Ovary (tissue), 9 donors: ENCODE measurements around the gene RTP3. TPM values are rescaled to one million over a fixed set of nuclear protein-coding genes. Genes with fewer than 3 reads are reported as not detected.
"Not testable (repeated sequence)": the region's sequence is repeated elsewhere in the genome, so short reads cannot be mapped to it uniquely, and the experiment has no call there.

ENCODE experiments used
- DNase-seq, 5 donors: peaks; one replicate each; pipeline ENCODE4 v3.0.0-alpha.2; 2019 to 2020
- H3K27ac ChIP-seq, 2 donors: fragments of 200-600 bp; one replicate each; pipeline versions ENCODE4 v1.5.1 to v1.8.0; 2019 to 2022
- H3K27me3 ChIP-seq: fragments of 200-600 bp; one replicate; pipeline ENCODE4 v1.8.0; 2022
- H3K36me3 ChIP-seq: fragments of 200-600 bp; sonication (generic); one replicate; pipeline ENCODE4 v1.5.1; 2019
- H3K4me1 ChIP-seq: one replicate; pipeline ENCODE4 v1.8.1; 2013; ENCODE audit warnings: mild to moderate bottlenecking, moderate library complexity; ENCODE audit not compliant: insufficient read depth
- H3K4me3 ChIP-seq: fragments of 200-600 bp; sonication (generic); one replicate; pipeline ENCODE4 v1.5.1; 2017
- H3K9me3 ChIP-seq, 2 donors: fragments of 200-600 bp in 1 of 2; sonication (generic) in 1 of 2; one replicate each; pipeline versions ENCODE4 v1.5.1 to v1.8.1; 2013 to 2019; ENCODE audit warnings: mild to moderate bottlenecking in 1 of 2, moderate library complexity in 1 of 2
- EP300 ChIP-seq: sonication (generic); formaldehyde crosslinking; IDR thresholded peaks from one replicate; pipeline ENCODE4 v1.6.1; 2017; ENCODE audit warnings: antibody characterized with exemption
- POLR2A ChIP-seq: fragments of 450-650 bp; IDR thresholded peaks from one replicate; pipeline ENCODE4 v1.6.1; 2017; ENCODE audit warnings: antibody characterized with exemption, mild to moderate bottlenecking, moderate library complexity
- WGBS, 3 donors: extraction: QIAGEN DNeasy Blood & Tissue Kit in 1 of 3; methylation state at CpG; one replicate each; pipeline versions ENCODE4 v1.1.5 to v1.1.7; 2013 to 2017; 5-methylcytosine and 5-hydroxymethylcytosine counted together
- intact Hi-C, 4 donors: fragments of 100-400 bp; cut with DNase I; formaldehyde crosslinking; loops; one replicate each; pipeline versions ENCODE4 v1.11.0 to v1.15.1; 2022 to 2023
- polyA plus RNA-seq, 2 donors: library from polyadenylated mRNA; stranded (reverse); fragments of 200-250 nt in 1 of 2; fragments of 350-450 nt in 1 of 2; fragmentation: Illumina TruSeq in 1 of 2; extraction: RNeasy Lipid Tissue Mini Kit (QIAGEN cat#74804) in 1 of 2; gene quantifications; one replicate each; pipeline ENCODE4 v1.2.3, GENCODE V29; 2013 to 2014
- total RNA-seq, 7 donors: library from RNA; depleted of rRNA in 2 of 7; stranded (reverse); fragments of >200 nt in 2 of 7; fragmentation: NEBNext Ultra II Directional in 3 of 7; extraction: Animal tissue kit (Norgen Biotek cat#: 25700) in 3 of 7; gene quantifications; one replicate each; pipeline versions ENCODE4 v1.1.0 to v1.2.4, GENCODE V29; 2016 to 2023
- TF ChIP-seq, protein P1 (sequence below), 3 donors: fragments of 450-650 bp in 2 of 3; fragments of 200-600 bp in 1 of 3; IDR thresholded peaks; one replicate each; pipeline versions ENCODE4 v1.5.1 to v1.8.0; 2016 to 2022; ENCODE audit warnings: antibody characterized with exemption in 3 of 3, mild to moderate bottlenecking in 1 of 3
- donor health status: DM: no; HTN: no; CAD: no; lungs with moderate emphysema.
- donor health status: DM: no; HTN: no; CAD: no.
- donor health status: Bipolar disorder and iron deficiency.
- donor health status: DM: yes; HTN: yes; CAD: no.
- donor health status: DM: no; HTN: no; CAD: no.
- donor health status: DM: yes; HTN: yes; CAD: no.

Gene RTP3
- total and polyA plus RNA-seq, 9 donors, result not detected

DNA sequence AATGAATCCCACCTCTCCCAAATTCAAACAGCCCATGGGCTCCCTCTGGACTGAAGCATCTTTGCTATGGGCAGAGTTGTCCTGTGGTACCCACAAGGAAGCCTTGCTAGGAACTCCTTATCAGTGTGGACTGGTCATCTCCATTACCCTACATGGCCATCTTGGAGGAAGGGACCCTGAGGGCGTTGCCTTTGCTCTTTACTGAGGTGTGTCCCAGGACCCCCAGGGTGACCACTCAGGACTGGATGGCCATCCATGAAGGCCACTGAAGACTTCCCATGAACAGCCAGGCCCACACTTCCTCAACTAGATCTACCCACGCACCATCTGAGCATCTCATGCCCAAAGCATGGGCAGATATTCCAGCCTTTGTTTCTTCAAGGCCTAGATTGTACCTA, 20.0 kb downstream of the RTP3 start:
- no peaks in the 10 kb centered on the region for H3K9me3 ChIP-seq

DNA sequence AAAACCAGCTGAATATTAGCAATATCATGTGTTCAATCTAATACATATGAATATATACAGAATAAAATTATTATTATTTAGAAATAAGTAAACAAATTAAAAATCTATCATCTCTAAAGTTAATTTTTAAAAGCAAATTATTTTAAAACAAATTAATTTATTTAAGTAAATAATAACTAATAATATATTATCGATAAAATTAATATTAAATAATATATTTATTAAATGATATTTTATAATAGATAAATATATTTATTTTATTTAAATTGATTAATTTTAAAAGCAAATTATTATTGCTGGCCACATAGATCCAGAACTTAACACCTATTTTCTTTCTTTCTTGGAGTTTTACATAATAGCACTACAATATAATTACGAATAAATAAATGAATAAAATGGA, 22.2 kb downstream of the RTP3 start:
- no peak overlapping the region for H3K4me3 ChIP-seq
- TF ChIP-seq EP300, result no peak
- TF ChIP-seq, protein P1, sequence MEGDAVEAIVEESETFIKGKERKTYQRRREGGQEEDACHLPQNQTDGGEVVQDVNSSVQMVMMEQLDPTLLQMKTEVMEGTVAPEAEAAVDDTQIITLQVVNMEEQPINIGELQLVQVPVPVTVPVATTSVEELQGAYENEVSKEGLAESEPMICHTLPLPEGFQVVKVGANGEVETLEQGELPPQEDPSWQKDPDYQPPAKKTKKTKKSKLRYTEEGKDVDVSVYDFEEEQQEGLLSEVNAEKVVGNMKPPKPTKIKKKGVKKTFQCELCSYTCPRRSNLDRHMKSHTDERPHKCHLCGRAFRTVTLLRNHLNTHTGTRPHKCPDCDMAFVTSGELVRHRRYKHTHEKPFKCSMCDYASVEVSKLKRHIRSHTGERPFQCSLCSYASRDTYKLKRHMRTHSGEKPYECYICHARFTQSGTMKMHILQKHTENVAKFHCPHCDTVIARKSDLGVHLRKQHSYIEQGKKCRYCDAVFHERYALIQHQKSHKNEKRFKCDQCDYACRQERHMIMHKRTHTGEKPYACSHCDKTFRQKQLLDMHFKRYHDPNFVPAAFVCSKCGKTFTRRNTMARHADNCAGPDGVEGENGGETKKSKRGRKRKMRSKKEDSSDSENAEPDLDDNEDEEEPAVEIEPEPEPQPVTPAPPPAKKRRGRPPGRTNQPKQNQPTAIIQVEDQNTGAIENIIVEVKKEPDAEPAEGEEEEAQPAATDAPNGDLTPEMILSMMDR (IDR thresholded peaks at IDR 0.05), result no peak
- TF ChIP-seq POLR2A, result no peak

More for the DNA sequence above, 20.0 kb downstream of the RTP3 start:
- Histone ChIP-seq H3K27ac (no peak overlapping the region), H3K4me1 (no peaks in the 10 kb centered on the region), H3K4me3 (no peak overlapping the region), H3K27me3 (no peaks in the 10 kb centered on the region), H3K36me3 (no peaks in the 10 kb centered on the region)
- TF ChIP-seq POLR2A, result no peak
- no peak for TF ChIP-seq EP300
- TF ChIP-seq, protein P1 (IDR thresholded peaks at IDR 0.05), result no peak
- 91 to 98% (median 93%) methylated on average over 2 of the region's 2 CpGs for WGBS, 3 donors
- intact Hi-C loops, result no loop called here
- no peak for DNase-seq

DNA sequence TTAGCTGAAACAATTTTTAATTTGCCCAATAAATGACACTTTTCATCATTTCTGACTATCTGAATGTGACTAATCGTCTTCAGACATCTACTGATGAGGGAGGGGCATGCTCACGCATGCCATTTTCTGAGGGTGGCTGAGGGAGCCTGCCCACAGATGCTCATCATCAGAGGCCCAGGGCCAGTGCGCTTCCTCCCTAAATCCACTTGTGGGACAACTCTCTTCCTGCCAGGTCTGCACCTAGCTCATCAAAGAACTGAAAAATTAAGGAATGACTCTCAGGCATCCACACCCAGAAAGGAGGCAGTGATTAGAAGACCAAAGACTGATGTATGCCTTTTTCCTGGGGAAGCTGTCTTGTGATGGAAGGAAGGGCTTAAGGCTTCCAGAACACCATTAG, 22.8 kb downstream of the RTP3 start:
- no peaks in the 10 kb centered on the region for H3K9me3 ChIP-seq
- WGBS, 3 donors, result 92 to 96% (median 95%) methylated on average over 3 of the region's 3 CpGs
- H3K4me3 ChIP-seq, result no peak overlapping the region
- intact Hi-C loops, result no loop called here
- no peaks in the 10 kb centered on the region for H3K27me3 ChIP-seq
- no peaks in the 10 kb centered on the region for H3K36me3 ChIP-seq
- no peak overlapping the region for H3K27ac ChIP-seq
- no peaks in the 10 kb centered on the region for H3K4me1 ChIP-seq
- DNase-seq, result no peak
- TF ChIP-seq, protein P1 (IDR thresholded peaks at IDR 0.05), result no peak
- TF ChIP-seq EP300 (no peak), POLR2A (no peak)

More for the DNA sequence above, 22.2 kb downstream of the RTP3 start:
- H3K9me3 ChIP-seq, result no peaks in the 10 kb centered on the region
- H3K4me1 ChIP-seq, result no peaks in the 10 kb centered on the region
- no peak for DNase-seq
- 69 to 99% (median 99%) methylated on average over 2 of the region's 2 CpGs for WGBS, 3 donors
- H3K27ac ChIP-seq, result no peak overlapping the region
- no peaks in the 10 kb centered on the region for H3K27me3 ChIP-seq
- intact Hi-C loops, result no loop called here
- H3K36me3 ChIP-seq, result no peaks in the 10 kb centered on the region

DNA sequence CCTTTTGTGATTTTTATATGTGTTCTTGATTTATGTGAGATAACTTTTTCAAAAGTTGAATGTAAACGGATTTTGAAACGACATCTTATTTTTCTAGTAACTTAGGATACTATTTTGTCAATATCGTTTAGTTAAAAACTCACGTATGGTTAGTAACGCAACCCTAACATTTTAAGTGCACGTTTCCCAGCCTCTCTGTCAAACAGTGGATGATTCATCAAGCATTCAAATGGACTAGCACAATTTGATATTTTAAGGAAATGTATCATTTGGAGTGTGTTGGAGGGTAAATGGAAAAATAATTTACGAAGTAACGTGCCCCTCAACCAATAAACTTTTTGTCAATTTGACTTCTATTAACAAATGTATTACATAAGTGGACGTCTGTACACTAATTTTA, 23.3 kb downstream of the RTP3 start:
- no peak overlapping the region for H3K4me3 ChIP-seq
- no peak for TF ChIP-seq POLR2A
- no peak for TF ChIP-seq EP300
- TF ChIP-seq, protein P1 (IDR thresholded peaks at IDR 0.05), result no peak
- 92 to 94% (median 94%) methylated on average over 9 of the region's 9 CpGs for WGBS, 3 donors

DNA sequence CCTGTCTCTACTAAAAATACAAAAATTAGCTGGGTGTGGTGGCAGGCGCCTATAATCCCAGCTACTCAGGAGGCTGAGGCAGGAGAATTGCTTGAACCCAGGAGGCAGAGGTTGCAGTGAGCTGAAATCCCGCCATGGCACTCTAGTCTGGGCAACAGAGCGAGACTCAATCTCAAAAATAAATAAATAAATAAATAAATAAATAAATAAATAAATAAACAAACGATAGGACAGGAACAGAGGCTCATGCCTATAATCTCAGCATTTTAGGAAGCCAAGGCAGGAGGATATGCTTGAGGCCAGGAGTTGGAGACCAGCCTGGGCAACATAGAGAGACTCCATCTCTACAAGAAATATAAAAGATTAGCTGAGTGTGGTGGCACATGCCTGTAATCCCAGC, 24.4 kb downstream of the RTP3 start:
- intact Hi-C loops, H3K9me3 ChIP-seq, H3K27ac ChIP-seq, H3K4me3 ChIP-seq, H3K36me3 ChIP-seq, H3K4me1 ChIP-seq, H3K27me3 ChIP-seq, DNase-seq: not testable (repeated sequence)
- WGBS, 3 donors, result 85 to 94% (median 89%) methylated on average over 4 of the region's 4 CpGs

More for the DNA sequence above, 23.3 kb downstream of the RTP3 start:
- Histone ChIP-seq H3K4me1 (no peaks in the 10 kb centered on the region), H3K9me3 (no peaks in the 10 kb centered on the region), H3K27ac (no peak overlapping the region), H3K27me3 (no peaks in the 10 kb centered on the region), H3K36me3 (no peaks in the 10 kb centered on the region)
- DNase-seq, result no peak
- intact Hi-C loops, result no loop called here
